ENCODE measurements around the gene ABHD16A.

GRCh38 chr6:31718265-31718664, 15.1 kb upstream of the ABHD16A start:
- TF ChIP-seq CTCF (IDR thresholded peaks at IDR 0.05) (no peak), EP300 (IDR thresholded peaks at IDR 0.05) (peak in 1 of 4 donors; percentile 9)

Data from upper lobe of left lung (tissue), 4 donors.